Measurements from ENCODE around the gene BACE2.
"Not testable (repeated sequence)": the region's sequence is repeated elsewhere in the genome, so short reads cannot be mapped to it uniquely, and the experiment has no call there.

Gene BACE2

GRCh38 chr21:41217671-41218385 is 49.9 kb downstream of the BACE2 start:
- DNase-seq, result no peak

GRCh38 chr21:41219498-41220207 is 51.7 kb downstream of the BACE2 start:
- no peak for DNase-seq

DNA sequence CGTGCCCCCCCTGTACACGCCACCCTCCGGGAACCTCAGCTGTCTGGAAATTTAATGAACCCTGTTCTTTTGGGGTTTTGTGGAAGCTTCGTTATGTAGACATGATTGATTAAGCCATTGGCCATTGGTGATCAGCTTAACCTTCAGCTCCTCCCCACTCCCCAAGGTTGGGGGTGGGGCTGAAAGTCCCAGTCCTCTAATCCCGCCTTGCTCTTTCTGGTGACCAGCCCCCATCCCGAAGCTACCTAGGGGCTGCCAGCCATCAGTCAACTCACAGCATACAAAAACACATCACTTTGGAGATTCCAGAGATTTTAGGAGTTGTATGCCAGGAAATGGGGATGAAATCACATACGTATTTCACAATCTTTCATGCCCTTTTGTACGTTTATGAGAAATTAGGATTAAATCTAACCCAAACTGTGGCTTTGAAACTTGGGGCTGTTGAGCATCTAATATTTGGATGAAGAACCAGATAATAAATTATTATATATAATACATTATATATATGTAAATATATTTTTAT is 52.3 kb downstream of the BACE2 start:
- DNase-seq, result no peak

DNA sequence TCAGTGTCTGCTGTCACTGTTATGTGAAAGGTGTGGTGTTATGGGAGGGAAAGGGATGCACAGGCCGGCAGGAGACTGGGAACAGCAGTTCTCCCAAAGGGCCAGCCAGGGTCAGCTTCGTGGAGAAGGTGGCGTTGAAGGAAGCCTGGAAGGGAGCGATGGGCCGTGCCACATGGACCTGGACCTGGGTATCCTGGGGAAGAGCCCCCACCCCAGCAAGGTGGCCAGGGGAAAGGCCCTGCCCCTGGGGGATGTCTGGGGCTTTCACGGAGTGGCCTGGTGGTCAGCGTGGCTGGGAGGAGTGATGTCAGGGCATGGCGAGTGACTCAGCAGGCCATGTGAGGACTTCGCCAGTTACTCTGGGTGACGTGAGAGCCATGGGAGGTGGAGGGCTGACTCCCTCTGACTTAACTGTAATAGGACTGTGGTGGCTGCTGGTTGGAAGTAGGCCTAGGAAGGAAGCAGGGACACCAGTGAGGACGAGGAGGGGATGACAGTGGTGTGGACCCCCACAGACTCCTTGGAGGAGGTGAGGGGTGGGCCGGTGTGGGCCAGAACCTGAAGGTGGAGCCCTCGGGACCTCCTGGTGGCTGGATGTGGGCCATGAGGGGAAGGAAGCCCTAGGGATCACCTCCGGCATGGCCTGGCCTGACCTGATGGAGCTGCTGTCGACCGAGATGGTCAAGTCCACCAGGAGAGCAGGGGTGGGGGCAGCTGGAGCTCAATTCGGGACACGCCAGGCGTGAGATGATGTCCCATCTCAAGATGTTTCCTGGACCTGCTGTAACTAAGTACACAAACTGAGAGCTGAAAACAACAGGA is 54.5 kb downstream of the BACE2 start:
- DNase-seq, result no peak

GRCh38 chr21:41226853-41227252 is 58.9 kb downstream of the BACE2 start:
- DNase-seq, result no peak

- no peak for DNase-seq
Measured at GRCh38 chr21:41227357-41228005, 59.5 kb downstream of the BACE2 start.

DNA sequence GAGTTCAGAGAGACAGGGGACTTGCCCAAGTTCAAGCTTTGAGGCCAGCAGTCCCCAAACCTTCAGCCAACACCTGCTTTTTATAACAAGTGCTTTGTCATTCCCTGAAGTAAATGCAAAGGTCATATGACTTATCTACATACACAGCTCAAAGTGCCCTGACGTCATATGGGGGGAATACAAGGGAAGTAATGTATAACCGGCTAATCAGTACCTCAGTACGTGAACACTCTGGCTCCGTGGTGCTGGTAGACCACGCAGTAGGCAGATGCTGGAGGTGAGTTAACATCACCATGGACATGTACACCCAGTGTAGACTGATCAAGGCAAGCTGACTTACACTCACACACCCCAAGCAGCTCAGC is 60.0 kb downstream of the BACE2 start:
- DNase-seq, result no peak

DNA sequence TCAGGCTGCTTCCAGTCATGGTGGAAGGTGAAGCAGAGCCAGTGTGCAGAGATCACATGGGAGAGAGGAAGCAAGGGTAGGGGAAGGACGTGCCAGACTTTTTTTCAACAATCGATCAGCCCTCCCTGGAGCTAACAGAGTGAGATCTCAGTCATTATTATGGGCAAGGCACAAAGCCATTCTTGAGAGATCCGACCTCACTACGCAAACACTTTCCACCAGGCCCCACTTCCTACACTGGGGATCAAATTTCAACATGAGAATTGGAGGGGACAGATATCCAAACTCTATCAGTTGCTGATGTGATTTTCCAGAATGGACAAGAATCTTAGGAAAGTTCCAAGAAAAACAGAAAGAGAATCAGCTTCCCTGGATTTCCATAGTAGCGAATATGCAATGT is 60.5 kb downstream of the BACE2 start:
- no peak for DNase-seq

DNA sequence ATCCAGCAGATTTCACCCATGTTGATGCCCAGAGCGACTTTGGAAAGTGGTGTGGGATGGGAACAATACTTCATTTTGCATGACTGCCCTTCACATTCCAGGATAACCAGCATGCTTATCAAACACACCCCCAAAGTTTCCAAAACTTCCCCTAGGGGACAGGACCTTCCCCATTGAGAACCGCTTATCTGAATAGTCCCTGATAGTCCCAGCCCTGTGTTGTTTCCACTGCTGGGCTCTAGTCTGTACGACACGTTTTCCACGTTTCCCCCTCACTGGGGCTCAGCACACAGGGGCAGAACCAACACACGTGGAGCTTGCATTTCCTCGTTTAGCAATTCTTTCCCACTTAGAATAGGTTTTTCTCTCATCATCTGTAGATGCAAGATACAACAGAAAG is 61.0 kb downstream of the BACE2 start:
- no peak for DNase-seq

DNA sequence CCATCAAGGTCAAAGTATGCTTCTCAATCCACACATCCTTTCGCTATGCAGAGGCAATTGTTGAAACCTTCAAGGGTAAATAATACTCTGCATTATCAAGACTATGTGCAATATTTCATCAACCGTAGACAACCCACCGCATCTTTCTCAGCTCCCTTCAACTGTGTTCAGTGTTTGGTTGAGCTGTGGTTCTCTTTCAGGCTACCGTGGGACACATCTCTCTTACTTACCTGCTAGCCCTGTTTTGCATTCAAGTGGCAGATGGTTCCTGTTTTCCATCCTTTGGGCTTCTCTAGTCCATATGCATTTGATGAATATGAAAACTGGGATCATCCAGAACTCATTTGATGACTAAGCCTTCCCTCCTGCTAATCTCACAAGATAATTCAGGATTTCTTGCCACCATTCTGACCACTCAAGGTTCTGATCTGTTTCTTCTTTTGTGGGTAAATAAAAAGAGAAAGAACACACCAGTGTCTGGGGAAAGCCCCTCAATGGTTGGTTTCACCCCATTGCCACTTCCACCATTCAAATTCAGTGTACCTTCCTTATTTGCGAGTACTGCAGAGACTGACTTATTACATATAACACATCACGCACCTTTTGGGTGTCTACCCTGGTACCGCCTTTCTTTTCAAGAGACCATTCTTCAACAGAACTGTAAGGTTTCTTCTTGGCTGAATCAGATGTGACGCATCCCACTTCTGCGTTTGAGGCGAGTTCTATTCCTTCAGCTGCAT is 61.7 kb downstream of the BACE2 start:
- DNase-seq, result no peak

DNA sequence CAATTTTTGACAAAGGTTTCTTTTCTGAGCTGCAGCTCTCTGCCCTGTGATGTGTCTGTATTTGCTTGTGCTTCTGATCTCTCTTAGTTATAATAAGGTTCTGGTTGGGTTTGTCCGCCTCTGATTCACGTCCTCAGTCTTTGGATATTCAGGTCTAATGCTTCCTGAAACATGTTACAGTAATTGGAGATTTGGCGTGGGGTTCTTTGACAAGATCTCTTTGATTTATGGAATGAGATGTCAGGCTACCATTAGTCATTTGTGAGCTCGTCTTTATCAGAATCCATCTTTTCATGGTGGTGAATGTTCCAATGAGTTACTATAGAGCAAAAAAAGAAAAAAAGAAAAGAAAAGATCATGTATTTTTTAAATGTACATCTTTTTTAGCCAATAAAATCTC is 62.5 kb downstream of the BACE2 start:
- no peak for DNase-seq

DNA sequence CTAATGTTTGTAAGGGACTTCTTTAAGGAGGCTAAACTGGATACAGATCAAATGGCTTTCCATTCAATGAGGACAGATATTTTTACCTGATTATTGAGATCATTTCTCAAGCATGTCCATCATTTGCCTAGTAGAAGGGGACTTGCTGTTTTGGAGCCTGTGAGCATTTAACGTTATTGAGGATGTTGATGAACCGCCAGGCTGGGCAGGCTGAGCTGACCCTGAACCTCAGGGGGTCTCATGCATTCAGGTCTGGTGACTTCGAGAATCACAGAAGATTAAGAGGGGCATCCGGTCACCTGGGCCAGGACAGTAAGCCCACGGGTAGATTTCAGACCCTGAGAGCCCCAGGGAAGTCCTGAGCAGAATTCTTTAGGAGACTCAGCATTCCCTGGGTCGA is 63.1 kb downstream of the BACE2 start:
- no peak for DNase-seq

DNA sequence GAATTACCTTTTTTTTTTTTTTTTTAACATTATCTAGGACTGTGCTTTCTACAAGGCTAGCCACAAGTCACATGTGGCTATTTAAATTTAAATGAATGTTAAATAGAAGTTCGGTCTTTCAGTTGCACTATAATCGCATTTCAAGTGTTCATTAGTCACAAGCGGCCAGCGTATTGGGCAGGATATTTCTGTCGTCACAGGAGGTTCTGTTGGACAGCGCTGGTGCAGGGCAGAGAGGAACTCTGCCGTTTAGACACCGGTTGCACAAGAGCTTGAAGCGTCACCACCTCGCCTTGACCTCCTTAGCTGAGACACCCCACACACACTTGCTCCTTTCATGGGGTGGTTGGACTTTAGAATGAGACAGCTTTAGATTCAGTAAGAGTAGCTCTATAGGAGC is 64.1 kb downstream of the BACE2 start:
- no peak for DNase-seq

GRCh38 chr21:41233916-41234315 is 66.0 kb downstream of the BACE2 start:
- no peak for DNase-seq

DNA sequence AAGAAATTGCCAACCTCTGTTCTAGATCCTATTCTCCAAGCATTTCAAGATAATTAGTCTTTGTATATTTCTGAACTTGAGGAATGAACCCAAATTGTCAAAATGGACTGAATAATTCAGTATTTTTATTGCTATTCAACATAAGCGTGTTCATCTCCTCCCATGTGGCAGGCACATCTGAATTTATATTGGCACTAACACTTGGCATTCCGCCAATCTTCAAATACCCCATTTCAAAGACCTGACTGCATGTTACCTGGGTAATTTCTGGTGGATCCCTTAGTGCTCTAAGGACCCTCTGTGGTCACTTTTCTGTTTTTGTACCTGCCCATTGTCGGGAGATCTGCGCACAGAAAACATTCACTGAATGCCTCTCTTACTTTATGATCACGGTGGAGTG is 66.6 kb downstream of the BACE2 start:
- no peak for DNase-seq

- DNase-seq, result no peak
Measured at GRCh38 chr21:41235201-41235600, 67.2 kb downstream of the BACE2 start.

DNA sequence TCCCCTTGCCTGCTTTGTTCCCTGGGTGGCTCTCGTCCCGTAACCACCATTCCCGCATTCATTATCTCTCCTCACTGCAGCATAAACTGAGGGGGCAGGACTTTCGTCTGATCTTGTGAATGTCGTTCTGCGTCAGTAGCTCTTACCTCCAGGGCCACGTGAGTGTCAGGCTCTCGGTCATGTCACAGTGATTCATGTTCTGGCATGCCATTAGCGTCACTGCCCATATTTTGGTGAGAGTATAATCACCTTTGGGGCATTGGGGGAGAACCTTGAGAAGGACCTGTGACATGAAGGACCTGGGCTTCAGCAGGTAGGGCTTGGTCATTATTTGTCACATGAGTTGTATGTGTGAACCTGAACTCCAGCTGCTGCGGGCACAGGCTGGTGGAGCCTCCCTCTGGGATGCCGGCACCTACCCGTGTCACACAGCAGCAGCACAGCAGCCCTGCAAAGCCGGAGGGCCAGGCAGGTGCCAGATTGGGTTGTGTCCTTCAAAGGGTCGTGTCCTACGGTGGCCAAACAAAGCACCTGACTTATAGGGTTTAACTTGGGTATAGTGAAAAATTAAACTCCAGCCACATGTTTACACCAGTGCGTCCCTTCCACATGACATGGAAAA is 68.5 kb downstream of the BACE2 start:
- DNase-seq, result no peak

- DNase-seq, result not testable (repeated sequence)
Measured at GRCh38 chr21:41238081-41238796, 70.3 kb downstream of the BACE2 start.

DNA sequence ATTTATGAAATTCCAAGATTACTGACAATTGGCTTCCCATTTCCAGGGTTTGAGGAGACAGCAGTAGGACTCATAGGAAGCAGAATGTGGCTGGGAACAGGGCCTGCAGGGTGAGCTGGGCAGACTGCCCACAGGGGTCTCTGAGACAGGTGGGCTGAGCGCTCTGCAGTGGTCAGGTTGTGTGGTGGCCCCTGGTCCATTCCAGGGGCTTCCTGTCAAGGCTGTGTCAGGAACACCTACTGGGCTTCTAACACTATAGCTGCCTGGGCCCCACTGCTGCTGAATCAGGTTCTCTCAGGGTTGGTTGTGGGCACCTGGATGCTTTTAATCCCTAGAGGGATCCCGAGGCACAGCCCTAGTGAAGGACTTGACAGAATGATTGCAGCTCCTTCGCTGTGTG is 72.1 kb downstream of the BACE2 start:
- DNase-seq, result no peak

- no peak for DNase-seq
Measured at GRCh38 chr21:41241341-41241740, 73.4 kb downstream of the BACE2 start.

GRCh38 chr21:41242238-41242829 is 74.4 kb downstream of the BACE2 start:
- DNase-seq, result no peak
